Measurements from ENCODE around the gene PRDM12. TPM values are rescaled to one million over a fixed set of nuclear protein-coding genes. Genes with fewer than 3 reads are reported as not detected.

Gene PRDM12
- total RNA-seq = not detected in 2 replicates

GRCh38 chr9:130664251-130665028 lies at the start of gene PRDM12:
Gene PRDM12 (plus strand): TSS chr9:130664594. CDS start chr9:130664654, 60 bp downstream.

GRCh38 chr9:130693426-130694191 lies 29.2 kb downstream of the PRDM12 start, which contains the start of gene EXOSC2:
Gene EXOSC2 (plus strand): TSS chr9:130693780. CDS start chr9:130693792, 12 bp downstream.

Other genes with a start within 250 kb of the PRDM12 start
- gene ASS1, start 219.6 kb upstream of the PRDM12 start, total RNA-seq = 19.2 and 23.3 TPM in 2 replicates
- gene FUBP3, start 85.0 kb upstream of the PRDM12 start, total RNA-seq = 24.0 and 25.9 TPM in 2 replicates
- 22.6 and 34.2 TPM in 2 replicates for gene EXOSC2, start 29.2 kb downstream of the PRDM12 start, total RNA-seq
- gene ABL1, start 170.7 kb downstream of the PRDM12 start, total RNA-seq = 62.8 and 117 TPM in 2 replicates
- gene QRFP, start 232.2 kb downstream of the PRDM12 start, total RNA-seq = not detected in 2 replicates

All from epithelial cell of alveolus of lung (primary cell).